GM12878 (cell line): ENCODE data around the gene SCRT2. TPM values are rescaled to one million over a fixed set of nuclear protein-coding genes. Genes with fewer than 3 reads are reported as not detected.

Source experiments
- CEBPB ChIP-seq, 2 experiments: fragments of 150-350 bp in 1 of 2; IDR thresholded peaks; 2 replicates each; pipeline ENCODE4 v1.6.1; 2012 to 2014; ENCODE audit warnings: low read depth in 2 of 2, low read length in 2 of 2, borderline replicate concordance in 1 of 2, inconsistent platforms in 1 of 2
- E4F1 ChIP-seq: fragments of 450-650 bp; IDR thresholded peaks from 2 replicates; pipeline ENCODE4 v1.6.1; 2018; ENCODE audit warnings: borderline replicate concordance, mild to moderate bottlenecking; ENCODE audit not compliant: partially characterized antibody
- HCFC1 ChIP-seq: fragments of 150-350 bp; IDR thresholded peaks from 2 replicates; pipeline ENCODE4 v1.6.1; 2014; ENCODE audit warnings: low read length
- MEF2A ChIP-seq: IDR thresholded peaks from 2 replicates; pipeline ENCODE4 v1.6.1; 2011; ENCODE audit warnings: low read depth, mild to moderate bottlenecking, low read length, moderate library complexity; ENCODE audit not compliant: insufficient read depth
- MEF2B ChIP-seq: fragments of 450-650 bp; IDR thresholded peaks from 2 replicates; pipeline ENCODE4 v1.6.1; 2018; ENCODE audit warnings: mild to moderate bottlenecking, moderate library complexity; ENCODE audit not compliant: partially characterized antibody, poor library complexity, severe bottlenecking
- POLR2AphosphoS5 ChIP-seq: IDR thresholded peaks from 2 replicates; pipeline ENCODE4 v1.6.1; 2011; ENCODE audit warnings: mild to moderate bottlenecking, low read length, inconsistent platforms
- RELB ChIP-seq: fragments of 450-650 bp; IDR thresholded peaks from 2 replicates; pipeline ENCODE4 v1.6.1; 2017; ENCODE audit warnings: low read depth, mild to moderate bottlenecking, moderate library complexity
- SMAD1 ChIP-seq: fragments of 450-650 bp; IDR thresholded peaks from 2 replicates; pipeline ENCODE4 v1.6.1; 2018; ENCODE audit warnings: mild to moderate bottlenecking, low read depth; ENCODE audit not compliant: partially characterized antibody
- YY1 ChIP-seq: IDR thresholded peaks from 2 replicates; pipeline ENCODE4 v1.6.1; 2011; ENCODE audit warnings: low read depth, mild to moderate bottlenecking, low read length
- ZNF687 ChIP-seq: fragments of 450-650 bp; IDR thresholded peaks from 2 replicates; pipeline ENCODE4 v1.6.1; 2017; ENCODE audit warnings: mild to moderate bottlenecking, moderate library complexity
- polyA plus RNA-seq, 11 experiments: library from polyadenylated mRNA; depleted of rRNA in 4 of 11; unstranded in 6 of 11; stranded (reverse) in 5 of 11; fragments of >200 nt; fragmentation: Nextera tagmentation in 4 of 11; fragmentation: Illumina TruSeq in 1 of 11; extraction: Ambion mirVana in 4 of 11; extraction: Trizol in 1 of 11; gene quantifications; 1 replicate in 1 of 11; 2 replicates in 10 of 11; pipeline versions ENCODE4 v1.2.1 to v1.2.3, GENCODE V29; 2011 to 2016; ENCODE audit warnings: inconsistent platforms in 2 of 11, missing spikeins in 2 of 11, low read depth in 1 of 11
- total RNA-seq, 4 experiments: library from RNA; depleted of rRNA in 3 of 4; stranded (reverse); fragments of >200 nt in 3 of 4; fragmentation: Illumina TruSeq in 1 of 4; extraction: Trizol in 1 of 4; gene quantifications; 2 replicates each; pipeline versions ENCODE4 v1.2.1 to v1.2.3, GENCODE V29; 2013 to 2021

The SCRT2 gene
- total and polyA plus RNA-seq, 10 of the 15 experiments (the other 5 are each of a cell fraction or from before 2014, with no cell fraction given), result not detected

- no peak for TF ChIP-seq ZNF687
- TF ChIP-seq SMAD1, result no peak
- no peak for TF ChIP-seq MEF2A
- no peak for TF ChIP-seq POLR2AphosphoS5
- TF ChIP-seq RELB, result no peak
- no peak for TF ChIP-seq E4F1
- no peak for TF ChIP-seq YY1
- no peak for TF ChIP-seq HCFC1
- TF ChIP-seq CEBPB (IDR thresholded peaks at IDR 0.05; ENCODE audit: borderline replicate concordance in 1 of 2, low read depth in 2 of 2, low read length in 2 of 2), result no peak
- no peak for TF ChIP-seq MEF2B
- TF ChIP-seq, all 136 proteins: peak for 0
Observed at GRCh38 chr20:719068-719467, 43.5 kb upstream of the SCRT2 start (continued).
